ENCODE measurements around the gene ITPR2. TPM values are rescaled to one million over a fixed set of nuclear protein-coding genes. Genes with fewer than 3 reads are reported as not detected.

The ITPR2 gene
- total RNA-seq, 1 donor = 19.2 TPM

GRCh38 chr12:26566186-26566585, 266.8 kb downstream of the ITPR2 start:
- Histone ChIP-seq H3K9me3 (ENCODE audit: low read depth, low read length) (no peaks in the 10 kb centered on the region), H3K27me3 (ENCODE audit: insufficient read depth, low read length) (no peaks in the 10 kb centered on the region), H3K79me2 (ENCODE audit: insufficient read depth, low read length) (no peaks in the 10 kb centered on the region), H3K4me2 (ENCODE audit: insufficient read depth, low read length) (no peak overlapping the region), H3K4me1 (ENCODE audit: insufficient read depth, low read length) (peaks cover 4% of the 10 kb centered on the region), H3K4me3 (ENCODE audit: insufficient read depth, low read length) (no peak overlapping the region), H4K20me1 (ENCODE audit: insufficient read depth, low read length) (no peaks in the 10 kb centered on the region), H2AFZ (ENCODE audit: low read length) (no peak overlapping the region), H3K36me3 (ENCODE audit: insufficient read depth, low read length) (no peaks in the 10 kb centered on the region), H3K27ac (ENCODE audit: low read depth, low read length) (no peak overlapping the region)
- DNase-seq (ENCODE audit: insufficient read length, low spot score, missing footprints) = no peak
- TF ChIP-seq, protein P1, sequence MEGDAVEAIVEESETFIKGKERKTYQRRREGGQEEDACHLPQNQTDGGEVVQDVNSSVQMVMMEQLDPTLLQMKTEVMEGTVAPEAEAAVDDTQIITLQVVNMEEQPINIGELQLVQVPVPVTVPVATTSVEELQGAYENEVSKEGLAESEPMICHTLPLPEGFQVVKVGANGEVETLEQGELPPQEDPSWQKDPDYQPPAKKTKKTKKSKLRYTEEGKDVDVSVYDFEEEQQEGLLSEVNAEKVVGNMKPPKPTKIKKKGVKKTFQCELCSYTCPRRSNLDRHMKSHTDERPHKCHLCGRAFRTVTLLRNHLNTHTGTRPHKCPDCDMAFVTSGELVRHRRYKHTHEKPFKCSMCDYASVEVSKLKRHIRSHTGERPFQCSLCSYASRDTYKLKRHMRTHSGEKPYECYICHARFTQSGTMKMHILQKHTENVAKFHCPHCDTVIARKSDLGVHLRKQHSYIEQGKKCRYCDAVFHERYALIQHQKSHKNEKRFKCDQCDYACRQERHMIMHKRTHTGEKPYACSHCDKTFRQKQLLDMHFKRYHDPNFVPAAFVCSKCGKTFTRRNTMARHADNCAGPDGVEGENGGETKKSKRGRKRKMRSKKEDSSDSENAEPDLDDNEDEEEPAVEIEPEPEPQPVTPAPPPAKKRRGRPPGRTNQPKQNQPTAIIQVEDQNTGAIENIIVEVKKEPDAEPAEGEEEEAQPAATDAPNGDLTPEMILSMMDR (IDR thresholded peaks at IDR 0.05; ENCODE audit: extremely low read depth, low read depth, low read length) = no peak

DNA sequence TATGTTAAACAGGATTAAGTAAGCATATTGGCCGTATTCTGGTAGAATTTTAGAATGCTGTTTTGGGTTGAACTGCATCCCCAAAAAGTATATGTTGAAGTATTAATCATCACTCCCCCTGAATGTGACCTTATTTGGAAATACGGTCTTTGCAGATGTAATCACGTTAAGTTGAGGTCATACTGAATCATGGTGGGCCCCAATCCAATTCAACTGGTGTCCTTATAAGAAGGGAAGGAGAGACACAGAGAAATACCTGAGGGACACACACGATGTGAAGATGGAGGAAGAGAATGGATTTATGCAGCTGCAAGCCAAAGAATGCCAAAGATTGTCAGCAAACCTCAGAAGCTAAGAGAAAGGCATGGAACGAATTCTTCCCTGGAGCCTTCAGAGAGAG, 268.6 kb downstream of the ITPR2 start:
- Histone ChIP-seq H4K20me1 (ENCODE audit: insufficient read depth, low read length) (no peaks in the 10 kb centered on the region), H3K4me2 (ENCODE audit: insufficient read depth, low read length) (no peak overlapping the region), H3K79me2 (ENCODE audit: insufficient read depth, low read length) (no peaks in the 10 kb centered on the region), H3K27ac (ENCODE audit: low read depth, low read length) (no peak overlapping the region), H3K4me3 (ENCODE audit: insufficient read depth, low read length) (no peak overlapping the region), H3K27me3 (ENCODE audit: insufficient read depth, low read length) (no peaks in the 10 kb centered on the region), H3K4me1 (ENCODE audit: insufficient read depth, low read length) (peaks cover 4% of the 10 kb centered on the region), H2AFZ (ENCODE audit: low read length) (no peak overlapping the region), H3K9me3 (ENCODE audit: low read depth, low read length) (no peaks in the 10 kb centered on the region), H3K36me3 (ENCODE audit: insufficient read depth, low read length) (no peaks in the 10 kb centered on the region)
- DNase-seq (ENCODE audit: insufficient read length, low spot score, missing footprints) = no peak
- TF ChIP-seq, protein P1 (IDR thresholded peaks at IDR 0.05; ENCODE audit: extremely low read depth, low read depth, low read length) = no peak

DNA sequence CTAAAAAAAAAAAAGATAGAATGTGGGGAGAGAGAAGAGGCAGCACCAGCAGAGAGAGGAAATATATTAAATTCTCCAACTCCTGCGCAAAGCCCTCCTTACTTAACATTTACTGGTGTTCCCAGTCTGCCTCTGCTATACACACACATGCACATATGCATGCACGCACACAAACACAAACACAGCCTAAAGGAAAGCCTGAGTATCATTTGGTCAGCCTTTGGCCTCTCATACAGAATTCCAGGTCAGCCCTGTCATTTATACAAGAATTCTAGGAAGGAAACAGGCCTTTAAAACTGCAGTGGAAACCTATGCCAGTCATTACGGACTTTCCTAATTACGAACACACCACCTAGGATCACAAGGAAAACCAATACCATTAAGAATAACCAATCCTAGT, 269.4 kb downstream of the ITPR2 start:
- H3K4me2 ChIP-seq (ENCODE audit: insufficient read depth, low read length) = no peak overlapping the region
- DNase-seq (ENCODE audit: insufficient read length, low spot score, missing footprints) = no peak
- TF ChIP-seq, protein P1 (IDR thresholded peaks at IDR 0.05; ENCODE audit: extremely low read depth, low read depth, low read length) = no peak
- H3K4me1 ChIP-seq (ENCODE audit: insufficient read depth, low read length) = peaks cover 4% of the 10 kb centered on the region
- H4K20me1 ChIP-seq (ENCODE audit: insufficient read depth, low read length) = no peaks in the 10 kb centered on the region
- no peaks in the 10 kb centered on the region for H3K9me3 ChIP-seq (ENCODE audit: low read depth, low read length)
- no peak overlapping the region for H3K4me3 ChIP-seq (ENCODE audit: insufficient read depth, low read length)
- H3K79me2 ChIP-seq (ENCODE audit: insufficient read depth, low read length) = no peaks in the 10 kb centered on the region
- H3K36me3 ChIP-seq (ENCODE audit: insufficient read depth, low read length) = no peaks in the 10 kb centered on the region
- H3K27me3 ChIP-seq (ENCODE audit: insufficient read depth, low read length) = no peaks in the 10 kb centered on the region
- H3K27ac ChIP-seq (ENCODE audit: low read depth, low read length) = no peak overlapping the region
- H2AFZ ChIP-seq (ENCODE audit: low read length) = no peak overlapping the region

DNA sequence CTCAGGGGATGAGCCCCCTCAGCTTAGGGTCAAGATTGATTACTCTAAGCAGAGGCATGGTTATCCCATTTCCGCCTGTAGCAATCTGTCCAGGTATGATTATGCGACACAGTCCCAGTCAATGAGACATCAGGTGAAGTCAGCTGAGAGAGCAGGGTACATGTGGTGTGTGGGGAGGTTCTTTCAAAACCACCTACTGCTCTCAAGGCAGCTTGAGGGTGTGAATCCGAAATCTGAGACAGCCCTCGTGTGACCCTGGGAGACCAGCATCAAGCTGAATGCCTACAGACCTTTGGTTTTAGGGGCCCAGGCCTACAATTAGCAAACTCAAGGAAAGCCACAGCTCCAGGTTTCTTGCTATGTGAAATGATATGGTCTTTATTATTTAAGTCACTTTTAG, 275.7 kb downstream of the ITPR2 start:
- Histone ChIP-seq H4K20me1 (ENCODE audit: insufficient read depth, low read length) (no peaks in the 10 kb centered on the region), H3K27me3 (ENCODE audit: insufficient read depth, low read length) (no peaks in the 10 kb centered on the region), H3K4me1 (ENCODE audit: insufficient read depth, low read length) (no peaks in the 10 kb centered on the region), H3K27ac (ENCODE audit: low read depth, low read length) (no peak overlapping the region), H3K36me3 (ENCODE audit: insufficient read depth, low read length) (no peaks in the 10 kb centered on the region), H3K79me2 (ENCODE audit: insufficient read depth, low read length) (no peaks in the 10 kb centered on the region), H3K4me3 (ENCODE audit: insufficient read depth, low read length) (no peak overlapping the region), H2AFZ (ENCODE audit: low read length) (no peak overlapping the region), H3K9me3 (ENCODE audit: low read depth, low read length) (no peaks in the 10 kb centered on the region), H3K4me2 (ENCODE audit: insufficient read depth, low read length) (no peak overlapping the region)
- no peak for DNase-seq (ENCODE audit: insufficient read length, low spot score, missing footprints)
- TF ChIP-seq, protein P1 (IDR thresholded peaks at IDR 0.05; ENCODE audit: extremely low read depth, low read depth, low read length) = no peak
